NCI-H128 (cell line): ENCODE data around the gene PARD3B.
"Not testable (repeated sequence)": the region's sequence is repeated elsewhere in the genome, so short reads cannot be mapped to it uniquely, and the experiment has no call there.

Source experiments
- DNase-seq: peaks from one replicate; lab custom pipeline; 2025; ENCODE audit not compliant: unreplicated experiment; lab: John Stamatoyannopoulos, UW

The PARD3B gene

DNA sequence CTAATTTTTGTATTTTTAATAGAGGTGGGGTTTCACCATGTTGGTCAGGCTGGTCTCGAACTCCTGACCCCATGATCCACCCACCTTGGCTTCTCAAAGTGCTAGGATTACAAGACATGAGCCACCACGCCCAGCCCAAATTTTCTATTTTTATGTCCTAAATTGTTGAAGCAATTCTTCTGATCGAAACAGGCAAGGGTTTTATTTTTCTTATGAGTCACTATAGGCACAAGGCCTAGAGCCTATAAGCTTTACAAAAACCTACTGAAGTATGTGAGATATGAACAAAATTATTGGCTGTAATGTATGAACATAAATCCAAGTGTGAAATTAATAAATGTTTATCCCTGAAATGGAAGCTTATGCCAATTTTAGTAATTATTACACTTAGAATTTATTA, 672.8 kb downstream of the PARD3B start:
- DNase-seq, result no peak

DNA sequence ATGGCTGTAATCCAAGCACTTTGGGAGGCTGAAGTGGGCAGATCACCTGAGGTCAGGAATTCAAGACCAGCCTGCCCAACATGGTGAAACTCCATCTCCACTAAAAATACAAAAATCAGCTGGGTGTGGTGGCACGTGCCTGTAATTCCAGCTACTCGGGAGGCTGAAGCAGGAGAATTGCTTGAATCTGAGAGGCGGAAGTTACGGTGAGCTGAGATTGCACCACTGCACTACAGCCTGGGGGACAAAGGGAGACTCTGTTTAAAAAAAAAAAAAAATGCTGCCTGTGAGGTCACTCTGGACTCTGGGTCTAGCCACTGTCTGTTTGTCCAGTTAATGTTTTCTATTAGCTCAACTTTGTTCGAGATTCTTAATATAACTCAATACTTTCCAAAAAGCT, 673.5 kb downstream of the PARD3B start:
- not testable (repeated sequence) for DNase-seq

- DNase-seq, result no peak
These were observed 675.3 kb downstream of the PARD3B start for GRCh38 chr2:205220559-205220958.

- no peak for DNase-seq
These were observed 686.8 kb downstream of the PARD3B start for GRCh38 chr2:205232086-205232485.

DNA sequence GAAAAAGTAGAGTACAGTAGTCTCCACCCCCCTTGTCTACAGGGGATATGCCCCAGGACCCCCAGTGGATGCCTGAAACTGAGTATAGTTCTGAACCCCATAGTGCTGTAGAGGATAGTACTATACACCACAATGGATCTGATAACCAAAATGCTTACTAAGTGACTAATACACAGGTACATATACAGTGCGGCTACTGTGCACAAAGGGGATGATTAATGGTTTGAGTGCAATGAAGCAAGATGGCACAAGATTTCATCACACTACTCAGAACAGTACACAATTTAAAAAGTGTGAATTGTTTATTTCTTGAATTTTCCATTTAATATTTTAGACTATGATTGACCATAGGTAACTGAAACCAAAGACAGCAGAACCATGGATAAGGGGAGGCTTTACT, 690.2 kb downstream of the PARD3B start:
- no peak for DNase-seq

GRCh38 chr2:205237524-205237923, 692.2 kb downstream of the PARD3B start:
- no peak for DNase-seq

DNA sequence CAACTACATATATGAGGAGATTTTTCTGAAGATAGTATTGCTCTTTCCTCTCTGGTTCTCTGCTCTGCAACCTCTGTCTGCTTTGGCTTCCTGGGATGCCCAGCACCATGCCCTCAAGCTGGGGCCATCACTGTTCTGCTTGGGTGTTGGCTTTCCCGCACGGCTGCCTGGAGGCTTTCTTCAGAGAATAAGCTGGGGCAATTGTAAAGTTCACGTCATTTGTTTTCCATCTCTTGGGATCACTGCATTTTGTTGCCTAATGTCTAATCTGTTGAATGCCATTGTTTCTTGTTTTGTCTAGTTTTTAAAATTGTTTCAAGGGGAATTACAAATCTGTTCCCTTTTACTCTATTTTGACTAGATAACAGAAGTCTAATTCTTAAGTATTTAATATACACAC, 699.7 kb downstream of the PARD3B start:
- no peak for DNase-seq

- DNase-seq, result no peak
These were observed 700.4 kb downstream of the PARD3B start for GRCh38 chr2:205245652-205246051.

- DNase-seq, result no peak
These were observed 713.8 kb downstream of the PARD3B start for GRCh38 chr2:205259121-205259520.

GRCh38 chr2:205261516-205262020, 716.3 kb downstream of the PARD3B start:
- DNase-seq, result no peak

DNA sequence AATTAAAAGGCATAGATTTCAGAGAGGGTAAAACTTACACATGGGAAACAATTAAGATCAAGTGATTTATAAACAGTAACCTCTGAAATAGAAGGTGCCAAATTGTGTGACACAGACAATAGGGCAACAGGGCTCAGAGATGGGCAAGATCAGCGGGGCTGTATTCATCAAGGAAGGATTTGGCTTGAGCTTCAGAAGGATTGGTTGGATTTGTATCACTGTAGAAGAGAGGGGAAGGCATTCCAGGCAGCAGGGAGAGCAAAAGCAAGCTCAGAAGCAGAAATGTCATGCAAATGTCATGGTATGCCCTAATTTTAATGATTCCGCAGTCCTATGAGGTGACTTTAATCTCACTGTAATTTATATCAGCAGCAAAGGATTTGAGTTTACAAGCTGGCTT, 722.0 kb downstream of the PARD3B start:
- DNase-seq, result no peak

DNA sequence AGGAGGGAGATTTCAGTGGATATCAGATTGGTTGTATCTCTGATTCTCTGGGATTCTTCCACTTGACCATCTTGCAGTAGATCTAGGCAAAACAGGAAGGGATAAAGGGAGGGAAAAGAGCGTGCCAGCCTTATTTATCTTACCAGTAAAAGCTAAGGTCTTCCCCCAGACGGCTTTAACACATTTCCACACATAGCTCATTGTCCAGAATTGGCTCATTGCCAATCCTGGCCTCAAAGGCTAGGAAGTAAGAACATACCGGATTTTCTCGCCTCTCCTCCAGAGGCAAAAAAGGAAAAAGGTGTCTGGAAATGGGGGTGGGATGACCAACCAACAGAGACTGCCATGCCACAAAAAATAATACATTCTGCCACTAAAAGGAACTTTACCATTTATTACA, 725.4 kb downstream of the PARD3B start:
- DNase-seq, result no peak

GRCh38 chr2:205273148-205273547, 727.9 kb downstream of the PARD3B start:
- DNase-seq, result no peak

- DNase-seq, result no peak
These were observed 728.4 kb downstream of the PARD3B start for GRCh38 chr2:205273627-205274026.

DNA sequence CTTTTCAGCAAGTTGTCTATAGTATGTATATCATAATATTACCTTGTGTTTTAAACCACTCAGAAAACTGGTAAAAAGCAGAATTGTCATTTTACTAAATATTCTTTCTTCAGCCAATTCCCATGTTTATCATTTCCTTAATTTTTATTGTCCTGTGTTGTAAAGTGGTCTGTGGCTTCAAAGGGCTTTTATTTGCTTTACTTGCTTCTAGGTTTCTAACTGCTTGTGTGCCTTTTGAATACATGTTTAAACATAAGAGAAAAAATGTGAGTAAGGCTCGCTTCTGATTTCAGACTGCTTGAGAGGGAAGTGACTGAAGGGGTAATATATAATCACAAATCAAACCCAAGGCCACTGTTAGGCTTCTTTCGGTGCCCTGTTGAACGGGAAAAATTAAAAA, 729.5 kb downstream of the PARD3B start:
- DNase-seq, result no peak

GRCh38 chr2:205276116-205276777, 731.0 kb downstream of the PARD3B start:
- no peak for DNase-seq

GRCh38 chr2:205280596-205281236, 735.4 kb downstream of the PARD3B start:
- DNase-seq, result peak; percentile 35

GRCh38 chr2:205283736-205284270, 738.5 kb downstream of the PARD3B start:
- DNase-seq, result no peak

GRCh38 chr2:205284334-205284733, 739.1 kb downstream of the PARD3B start:
- no peak for DNase-seq

DNA sequence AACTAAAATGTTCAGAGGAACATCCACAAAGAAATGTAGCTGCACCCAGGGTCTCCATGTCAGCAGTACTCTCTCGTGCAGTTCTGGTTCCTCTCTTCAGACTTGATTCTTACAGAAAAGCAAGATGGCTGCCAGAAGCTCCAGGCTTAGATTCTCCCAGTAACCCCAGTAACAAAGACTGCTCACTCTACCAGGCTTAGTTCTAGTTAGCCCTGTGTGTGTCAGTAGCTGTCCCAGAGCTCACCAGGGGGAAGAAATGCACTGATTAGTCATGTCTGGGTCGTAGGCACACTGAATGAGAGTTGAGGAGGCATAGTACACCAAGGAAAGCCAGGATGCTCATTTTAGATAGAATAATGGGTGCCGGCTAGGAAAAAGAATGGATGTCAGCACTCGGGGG, 742.0 kb downstream of the PARD3B start:
- DNase-seq, result no peak

DNA sequence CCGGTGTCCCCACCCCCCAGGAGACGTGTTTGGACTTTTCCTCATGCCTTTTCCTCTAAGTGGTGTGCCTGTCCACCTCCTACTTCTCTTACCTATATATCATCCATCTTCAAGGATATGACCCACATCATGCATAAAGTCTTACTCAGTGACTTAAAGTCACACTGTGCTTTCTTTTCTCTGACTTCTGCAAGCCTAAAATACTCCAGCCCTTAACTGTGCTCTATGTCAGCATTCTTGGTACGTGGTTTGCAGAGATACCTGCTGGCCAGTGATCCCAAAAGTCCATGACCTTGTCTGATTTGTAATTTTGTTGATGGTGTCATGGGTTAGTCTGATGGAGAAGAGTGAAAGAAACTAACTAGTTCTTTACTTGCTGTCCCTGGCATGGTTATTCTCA, 743.4 kb downstream of the PARD3B start:
- no peak for DNase-seq

DNA sequence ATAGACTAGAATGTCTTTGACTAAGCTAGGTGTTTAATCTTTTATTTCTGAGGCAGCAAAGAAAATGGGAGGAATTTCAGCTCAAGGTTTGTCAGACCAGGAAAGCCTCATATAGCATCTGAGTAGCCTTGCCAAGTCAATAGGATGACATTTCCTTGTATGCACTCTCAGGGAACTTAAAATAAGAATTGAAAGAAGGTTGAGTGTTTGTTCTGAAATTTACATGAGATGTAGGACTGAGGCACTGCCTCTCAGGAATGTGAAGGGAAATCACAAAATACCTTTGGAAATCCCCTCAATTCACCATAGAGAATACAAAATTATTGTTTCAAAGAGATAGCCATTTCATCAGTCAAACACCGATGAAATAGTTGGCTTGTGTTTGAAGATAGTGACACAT, 745.0 kb downstream of the PARD3B start:
- no peak for DNase-seq
